ENCODE measurements around the gene C4orf36. TPM values are rescaled to one million over a fixed set of nuclear protein-coding genes. Genes with fewer than 3 reads are reported as not detected.
A peak's percentile ranks its signal among the peaks of the same experiment; 100 is the strongest.

C4orf36 gene
- total and polyA plus RNA-seq, 9 donors: 0.74 to 4.3 (median 1.6) TPM; not detected in 2

- Histone ChIP-seq H3K27ac (peak overlapping the region in 1 of 2 donors; percentile 18), H3K4me3 (no peak overlapping the region), H3K4me1 (ENCODE audit: insufficient read depth) (peaks cover 3% of the 10 kb centered on the region), H3K9me3 (no peaks in the 10 kb centered on the region), H3K36me3 (no peaks in the 10 kb centered on the region), H3K27me3 (no peaks in the 10 kb centered on the region)
- WGBS, 3 donors: 50 to 56% (median 52%) methylated on average over 5 of the region's 5 CpGs
- intact Hi-C loops (cut with DNase I): no loop called here
- DNase-seq: peak; percentile 36 to 68 (median 64)
- TF ChIP-seq EP300 (IDR thresholded peaks at IDR 0.05): no peak
- TF ChIP-seq POLR2A (IDR thresholded peaks at IDR 0.05): no peak
- TF ChIP-seq, protein P1, sequence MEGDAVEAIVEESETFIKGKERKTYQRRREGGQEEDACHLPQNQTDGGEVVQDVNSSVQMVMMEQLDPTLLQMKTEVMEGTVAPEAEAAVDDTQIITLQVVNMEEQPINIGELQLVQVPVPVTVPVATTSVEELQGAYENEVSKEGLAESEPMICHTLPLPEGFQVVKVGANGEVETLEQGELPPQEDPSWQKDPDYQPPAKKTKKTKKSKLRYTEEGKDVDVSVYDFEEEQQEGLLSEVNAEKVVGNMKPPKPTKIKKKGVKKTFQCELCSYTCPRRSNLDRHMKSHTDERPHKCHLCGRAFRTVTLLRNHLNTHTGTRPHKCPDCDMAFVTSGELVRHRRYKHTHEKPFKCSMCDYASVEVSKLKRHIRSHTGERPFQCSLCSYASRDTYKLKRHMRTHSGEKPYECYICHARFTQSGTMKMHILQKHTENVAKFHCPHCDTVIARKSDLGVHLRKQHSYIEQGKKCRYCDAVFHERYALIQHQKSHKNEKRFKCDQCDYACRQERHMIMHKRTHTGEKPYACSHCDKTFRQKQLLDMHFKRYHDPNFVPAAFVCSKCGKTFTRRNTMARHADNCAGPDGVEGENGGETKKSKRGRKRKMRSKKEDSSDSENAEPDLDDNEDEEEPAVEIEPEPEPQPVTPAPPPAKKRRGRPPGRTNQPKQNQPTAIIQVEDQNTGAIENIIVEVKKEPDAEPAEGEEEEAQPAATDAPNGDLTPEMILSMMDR (IDR thresholded peaks at IDR 0.05): no peak
These were observed 60.7 kb downstream of the C4orf36 start for GRCh38 chr4:86831262-86832130.

Other genes with a start within 250 kb of the C4orf36 start
- under 1 TPM in 3 of 7 donors, not detected in 4; 0.25 to 0.36 (median 0.27) TPM for gene SLC10A6, start 43.0 kb downstream of the C4orf36 start, total RNA-seq
- under 1 TPM; 0.05 to 0.72 TPM for gene SLC10A6, start 43.0 kb downstream of the C4orf36 start, polyA plus RNA-seq
- 100 to 1,000 TPM in 1 of 7 donors, 10 to 100 TPM in 6; 56.8 to 107 (median 82.5) TPM for gene AFF1, start 42.6 kb upstream of the C4orf36 start, total RNA-seq
- gene AFF1, start 42.6 kb upstream of the C4orf36 start, polyA plus RNA-seq: 10 to 100 TPM; 26.0 to 44.6 TPM

Measured in ovary (tissue), 9 donors.